K562 (cell line): ENCODE results near the gene NABP2. TPM values are rescaled to one million over a fixed set of nuclear protein-coding genes. Genes with fewer than 3 reads are reported as not detected.

Experiments
- ATAC-seq: fragments of 200-7000 bp; cut with Tn5 transposase; 3 replicates; pipeline ENCODE4 v1.9.1; 2020; ENCODE audit warnings: moderate library complexity
- BruUV-seq: library from RNA; stranded (reverse); fragments of 400-500 nt; replicated peaks from 2 replicates; lab custom pipeline; 2021; lab: Mats Ljungman, UMichigan
- CTCF ChIA-PET: fragments of 300-600 bp; formaldehyde crosslinking; extraction: SDS; loops from one replicate; lab custom pipeline; 2021; ENCODE audit warnings: low intra/inter-chr PET ratio; lab: Yijun Ruan, JAX
- POLR2A ChIA-PET: fragments of 300-600, 350-650 bp; sonication (Branson Sonifier 250); formaldehyde crosslinking; extraction: SDS; loops from one replicate; lab custom pipeline; 2021; ENCODE audit warnings: antibody characterized with exemption, inconsistent platforms; lab: Yijun Ruan, JAX
- DNase-seq, 4 experiments: peaks; one replicate each; pipeline versions ENCODE4 v3.0.0 to v3.0.0-alpha.2; 2011 to 2018; ENCODE audit warnings: low spot score in 3 of 4, mixed read lengths in 3 of 4; ENCODE audit errors: extremely low read depth in 1 of 4
- FAIRE-seq: peaks from 2 replicates; lab custom pipeline; 2011; peaks lifted over from hg19 to GRCh38; lab: Jason Lieb, UNC
- H2AFZ ChIP-seq: 2 replicates; pipeline ENCODE4 v1.6.0; 2011; ENCODE audit warnings: low read depth, low read length, control low read depth, inconsistent platforms
- H3K27ac ChIP-seq: fragments of 200-600 bp; 3 replicates; pipeline ENCODE4 v1.8.0; 2011; ENCODE audit warnings: low read depth, mild to moderate bottlenecking, control low read depth, inconsistent platforms, low read length, moderate library complexity, mixed read lengths; ENCODE audit errors: extremely low read depth
- H3K27me3 ChIP-seq, 2 experiments: fragments of 300-600 bp in 1 of 2; 2 replicates in 1 of 2; 3 replicates in 1 of 2; pipeline versions ENCODE4 v1.6.0 to v1.8.0; 2011; ENCODE audit warnings: inconsistent platforms in 2 of 2, low read length in 2 of 2, mild to moderate bottlenecking in 1 of 2, mixed read lengths in 1 of 2, moderate library complexity in 1 of 2; ENCODE audit not compliant: control insufficient read depth in 2 of 2, insufficient read depth in 2 of 2
- H3K36me3 ChIP-seq: fragments of 300-600 bp; 3 replicates; pipeline ENCODE4 v1.8.0; 2011; ENCODE audit warnings: mild to moderate bottlenecking, low read length, inconsistent platforms; ENCODE audit not compliant: control insufficient read depth, insufficient read depth
- H3K4me1 ChIP-seq, 2 experiments: fragments of 200-600 bp in 1 of 2; replicated peaks in 1 of 2; 2 replicates in 1 of 2; 3 replicates in 1 of 2; pipeline versions ENCODE4 v1.5.1 to v1.8.0; 2011; ENCODE audit warnings: inconsistent platforms in 2 of 2, low read length in 2 of 2, mild to moderate bottlenecking in 1 of 2, mixed read lengths in 1 of 2, moderate library complexity in 1 of 2; ENCODE audit not compliant: control insufficient read depth in 2 of 2, insufficient read depth in 2 of 2
- H3K4me2 ChIP-seq: 2 replicates; pipeline ENCODE4 v1.6.1; 2011; ENCODE audit warnings: low read length, control low read depth, inconsistent platforms, mixed read lengths; ENCODE audit not compliant: insufficient read depth
- H3K4me3 ChIP-seq: fragments of 200-600 bp; sonication (generic), shearing (Covaris generic); 2 replicates; pipeline ENCODE4 v1.5.1; 2016; ENCODE audit warnings: control low read depth, inconsistent platforms
- H3K79me2 ChIP-seq: fragments of 200-600 bp; 3 replicates; pipeline ENCODE4 v1.8.0; 2011; ENCODE audit warnings: low read length, inconsistent platforms; ENCODE audit not compliant: control insufficient read depth, insufficient read depth
- H3K9ac ChIP-seq, 2 experiments: 2 replicates each; pipeline versions ENCODE4 v1.6.0 to v1.6.1; 2011; ENCODE audit warnings: low read depth in 2 of 2, low read length in 2 of 2, control low read depth in 1 of 2, inconsistent platforms in 1 of 2, mild to moderate bottlenecking in 1 of 2, mixed read lengths in 1 of 2; ENCODE audit not compliant: insufficient read depth in 1 of 2
- H3K9me1 ChIP-seq: one replicate; pipeline ENCODE4 v1.6.0; 2011; ENCODE audit warnings: inconsistent platforms, mild to moderate bottlenecking, low read length, moderate library complexity; ENCODE audit not compliant: control insufficient read depth, insufficient read depth
- H3K9me3 ChIP-seq: replicated peaks from 2 replicates; pipeline ENCODE4 v1.5.1; 2011; ENCODE audit warnings: low read depth, low read length, inconsistent platforms; ENCODE audit not compliant: control insufficient read depth, insufficient read depth
- H4K20me1 ChIP-seq: replicated peaks from 2 replicates; pipeline ENCODE4 v1.6.1; 2011; ENCODE audit warnings: low read length, inconsistent platforms, mixed read lengths; ENCODE audit not compliant: control insufficient read depth, insufficient read depth
- ATF6 ChIP-seq: sonication (generic); formaldehyde crosslinking; IDR thresholded peaks from 2 replicates; pipeline ENCODE4 v1.4.0; 2020; ENCODE audit warnings: mild to moderate bottlenecking, missing genetic modification reagents
- EGR1 ChIP-seq: fragments of 450-650 bp; conservative IDR thresholded peaks from 2 replicates; pipeline ENCODE4 v1.6.1; 2017; ENCODE audit warnings: mild to moderate bottlenecking
- ELF2 ChIP-seq: fragments of 250-450 bp; sonication (Bioruptor Pico); IDR thresholded peaks from 2 replicates; pipeline ENCODE4 v1.5.0; 2021; ENCODE audit warnings: mild to moderate bottlenecking
- GATAD2A ChIP-seq: fragments of 450-650 bp; IDR thresholded peaks from 2 replicates; pipeline ENCODE4 v1.6.1; 2017
- JUN ChIP-seq, 2 experiments: sonication (generic) in 1 of 2; formaldehyde crosslinking in 1 of 2; IDR thresholded peaks; 2 replicates each; pipeline versions ENCODE4 v1.6.1 to v1.8.0; 2012 to 2022; ENCODE audit warnings: borderline replicate concordance in 2 of 2, mild to moderate bottlenecking in 2 of 2, improper control_type of control experiment in 1 of 2, low read depth in 1 of 2, low read length in 1 of 2, missing genetic modification reagents in 1 of 2
- LCOR ChIP-seq: sonication (generic); formaldehyde crosslinking; IDR thresholded peaks from 2 replicates; pipeline ENCODE4 v1.8.0; 2022; ENCODE audit warnings: mild to moderate bottlenecking, missing genetic modification reagents
- NR4A1 ChIP-seq, 2 experiments: fragments of 250-450 bp in 1 of 2; fragments of 450-650 bp in 1 of 2; sonication (Bioruptor Pico) in 1 of 2; IDR thresholded peaks; 2 replicates each; pipeline versions ENCODE4 v1.4.0 to v1.6.1; 2016 to 2020; ENCODE audit warnings: mild to moderate bottlenecking in 2 of 2, missing compliant biosample characterization in 1 of 2, missing genetic modification characterization in 1 of 2, moderate library complexity in 1 of 2
- OTX1 ChIP-seq: fragments of 450-650 bp; formaldehyde crosslinking; IDR thresholded peaks from 2 replicates; pipeline ENCODE4 v1.4.0; 2022; ENCODE audit warnings: mild to moderate bottlenecking
- TFE3 ChIP-seq: fragments of 450-650 bp; formaldehyde crosslinking; IDR thresholded peaks from 2 replicates; pipeline ENCODE4 v1.4.0; 2020; ENCODE audit warnings: mild to moderate bottlenecking, mixed read lengths
- VEZF1 ChIP-seq: fragments of 200-800 bp; sonication (Bioruptor generic); IDR thresholded peaks from 2 replicates; pipeline ENCODE4 v1.6.1; 2017; ENCODE audit warnings: missing genetic modification characterization, missing compliant biosample characterization
- ZNF282 ChIP-seq: sonication (generic); formaldehyde crosslinking; IDR thresholded peaks from 2 replicates; pipeline ENCODE4 v1.8.1; 2023; ENCODE audit warnings: missing genetic modification reagents
- ZNF512 ChIP-seq: IDR thresholded peaks from 2 replicates; pipeline ENCODE4 v1.6.1; 2016; ENCODE audit warnings: missing genetic modification characterization, missing compliant biosample characterization
- ZNF766 ChIP-seq: fragments of 200-800 bp; sonication (Bioruptor generic); conservative IDR thresholded peaks from 2 replicates; pipeline ENCODE4 v1.6.1; 2016; ENCODE audit warnings: missing genetic modification characterization, missing compliant biosample characterization
- ZSCAN32 ChIP-seq: fragments of 450-650 bp; formaldehyde crosslinking; IDR thresholded peaks from 2 replicates; pipeline ENCODE4 v1.4.0; 2020; ENCODE audit warnings: mild to moderate bottlenecking, moderate library complexity
- WGBS: fragments of 100-300 bp; shearing (Covaris generic); methylation state at CpG from one replicate; pipeline ENCODE4 v1.1.6; 2016; ENCODE audit warnings: low coverage, mixed read lengths; ENCODE audit not compliant: insufficient coverage; ENCODE audit errors: missing lambda C conversion rate; 5-methylcytosine and 5-hydroxymethylcytosine counted together
- in situ Hi-C: fragments of 300-500 bp; cut with MboI; formaldehyde crosslinking; loops from 4 replicates; pipeline ENCODE4 v1.15.0; 2018; ENCODE audit warnings: inconsistent platforms, mixed read lengths
- intact Hi-C: fragments of 100-400 bp; cut with micrococcal nuclease; formaldehyde crosslinking; loops from 2 replicates; pipeline ENCODE4 v1.14.2; 2022
- polyA plus RNA-seq, 8 experiments: library from polyadenylated mRNA; depleted of rRNA in 4 of 8; stranded (reverse) in 5 of 8; unstranded in 3 of 8; fragments of >200 nt; fragmentation: Nextera tagmentation in 2 of 8; fragmentation: Illumina TruSeq in 1 of 8; extraction: Ambion mirVana in 2 of 8; extraction: Trizol in 1 of 8; gene quantifications; 2 replicates each; pipeline versions ENCODE4 v1.2.1 to v1.2.3, GENCODE V29; 2011 to 2014; ENCODE audit warnings: inconsistent platforms in 1 of 8, missing spikeins in 1 of 8
- total RNA-seq, 7 experiments: library from RNA; depleted of rRNA in 6 of 7; stranded (reverse); fragments of >200 nt in 6 of 7; fragmentation: Illumina TruSeq in 2 of 7; extraction: Trizol in 2 of 7; gene quantifications; 2 replicates each; pipeline versions ENCODE4 v1.2.1 to v1.2.3, GENCODE V29; 2011 to 2021; ENCODE audit warnings: low replicate concordance in 1 of 7

Gene NABP2
- total and polyA plus RNA-seq, 9 of the 15 experiments (the other 6 are each of a cell fraction or from before 2014, with no cell fraction given) = 11.3 to 60.6 (median 43.5) TPM

GRCh38 chr12:56222531-56222895 lies 1.6 kb upstream of the NABP2 start:
- Histone ChIP-seq H3K9ac (peak overlapping the region; percentile 85 to 97), H3K4me2 (peak overlapping the region; percentile 96), H2AFZ (peak overlapping the region; percentile 96), H3K27ac (peak overlapping the region; percentile 93), H3K79me2 (peaks cover 45% of the 10 kb centered on the region), H3K4me1 (peaks cover 20 to 31% of the 10 kb centered on the region in 2 experiments; a peak in 4 of 5 replicates), H3K4me3 (peak overlapping the region; percentile 90), H3K36me3 (peaks cover 7% of the 10 kb centered on the region; the same call in 2 of the 3 replicates), H4K20me1 (no peaks in the 10 kb centered on the region), H3K27me3 (no peaks in the 10 kb centered on the region), H3K9me3 (no peaks in the 10 kb centered on the region), H3K9me1 (no peaks in the 10 kb centered on the region)
- in situ Hi-C loops (no loop called here), intact Hi-C loops (loop anchor here (10.0 kb wide), 1 partner anchor 178 kb away; the partner anchor contains the start of gene RPS26)
- no TSS peak for BruUV-seq
- TF ChIP-seq LCOR (CRISPR knock-in tag) (0 out of 2 replicates have a peak, but pooled peaks have one; percentile 31), EGR1 (peak; percentile 67), OTX1 (CRISPR knock-in tag) (no peak), ATF6 (CRISPR knock-in tag) (no peak), TFE3 (CRISPR knock-in tag) (peak; percentile 74), ZNF512 (no peak), VEZF1 (CRISPR knock-in tag) (no peak; the same call in 1 of the 2 replicates), NR4A1 (CRISPR knock-in tag; IDR thresholded peaks at IDR 0.05) (no peak), NR4A1 (tag; IDR thresholded peaks at IDR 0.05) (0 out of 2 replicates have a peak, but pooled peaks have one; percentile 10), JUN (IDR thresholded peaks at IDR 0.05; ENCODE audit: borderline replicate concordance, low read depth, low read length) (no peak), JUN (CRISPR knock-in tag; IDR thresholded peaks at IDR 0.05; ENCODE audit: borderline replicate concordance) (no peak), GATAD2A (0 out of 2 replicates have a peak, but pooled peaks have one; percentile 1), ZNF282 (no peak), ZSCAN32 (CRISPR knock-in tag) (0 out of 2 replicates have a peak, but pooled peaks have one; percentile 19), ELF2 (CRISPR knock-in tag) (no peak), ZNF766 (CRISPR knock-in tag) (0 out of 2 replicates have a peak, but pooled peaks have one; percentile 45)
- WGBS = 5% methylated on average over 4 of the region's 4 CpGs
- DNase-seq (no peak), ATAC-seq (no peak), FAIRE-seq (peak; percentile 52)
- ChIA-PET CTCF (interaction anchor here (1.1 to 1.4 kb wide), 2 partner anchors 29 to 33 kb away, joined by 3 to 5 read pairs; partner anchors contain the start of gene SMARCC2), POLR2A (interaction anchor here (0.5 to 3.4 kb wide), 22 partner anchors 9 to 365 kb away, joined by 3 to 68 read pairs (median 6); partner anchors contain the start of genes COQ10A, ESYT1, MYL6 and PA2G4)
